Fibroblast of lung (primary cell): ENCODE data around the gene ST6GALNAC4. TPM values are rescaled to one million over a fixed set of nuclear protein-coding genes. Genes with fewer than 3 reads are reported as not detected.
A peak's percentile ranks its signal among the peaks of the same experiment; 100 is the strongest.

ENCODE experiments used
- DNase-seq, 2 donors: peaks; one replicate each; pipeline versions ENCODE4 v3.0.0 to v3.0.0-alpha.2; 2010; ENCODE audit warnings: low read depth in 2 of 2
- H2AFZ ChIP-seq: 2 replicates; pipeline ENCODE4 v1.5.1; 2012; ENCODE audit warnings: low read length, control low read depth, inconsistent platforms
- H3K27ac ChIP-seq: 2 replicates; pipeline ENCODE4 v1.5.1; 2011; ENCODE audit warnings: low read length, control low read depth; ENCODE audit not compliant: insufficient read depth
- H3K27me3 ChIP-seq: 2 replicates; pipeline ENCODE4 v1.5.1; 2011; ENCODE audit warnings: mild to moderate bottlenecking, low read length; ENCODE audit not compliant: control insufficient read depth, insufficient read depth
- H3K36me3 ChIP-seq: 2 replicates; pipeline ENCODE4 v1.5.1; 2011; ENCODE audit warnings: low read length; ENCODE audit not compliant: control insufficient read depth, insufficient read depth
- H3K4me1 ChIP-seq: 2 replicates; pipeline ENCODE4 v1.5.1; 2011; ENCODE audit warnings: low read length; ENCODE audit not compliant: control insufficient read depth, insufficient read depth; ENCODE audit errors: extremely low read depth
- H3K4me2 ChIP-seq: 2 replicates; pipeline ENCODE4 v1.5.1; 2011; ENCODE audit warnings: low read length, control low read depth; ENCODE audit not compliant: insufficient read depth; ENCODE audit errors: extremely low read depth
- H3K4me3 ChIP-seq, 4 experiments: fragments of 200-600 bp in 1 of 4; sonication (generic) in 1 of 4; replicated peaks in 1 of 4; 2 replicates each; pipeline ENCODE4 v1.5.1; 2011 to 2016; ENCODE audit warnings: low read length in 4 of 4, low read depth in 3 of 4, mild to moderate bottlenecking in 3 of 4, control low read depth in 2 of 4, inconsistent platforms in 1 of 4, mixed read lengths in 1 of 4; ENCODE audit not compliant: insufficient read depth in 1 of 4; ENCODE audit errors: control extremely low read depth in 1 of 4
- H3K79me2 ChIP-seq: 2 replicates; pipeline ENCODE4 v1.5.1; 2012; ENCODE audit warnings: mild to moderate bottlenecking, low read length, inconsistent platforms; ENCODE audit not compliant: control insufficient read depth, insufficient read depth
- H3K9ac ChIP-seq: 2 replicates; pipeline ENCODE4 v1.5.1; 2011; ENCODE audit warnings: mild to moderate bottlenecking, low read length, control low read depth; ENCODE audit not compliant: insufficient read depth
- H3K9me3 ChIP-seq: 2 replicates; pipeline ENCODE4 v1.5.1; 2012; ENCODE audit warnings: low read depth, low read length; ENCODE audit not compliant: control insufficient read depth, insufficient read depth
- H4K20me1 ChIP-seq: 2 replicates; pipeline ENCODE4 v1.5.1; 2011; ENCODE audit warnings: low read length; ENCODE audit not compliant: control insufficient read depth, insufficient read depth; ENCODE audit errors: extremely low read depth
- EZH2 ChIP-seq: IDR thresholded peaks from 2 replicates; pipeline ENCODE4 v1.5.1; 2012; ENCODE audit warnings: low read length, control low read depth, mild to moderate bottlenecking; ENCODE audit errors: missing control alignments
- polyA minus RNA-seq: library from RNA; depleted of rRNA, polyadenylated mRNA; stranded (reverse); fragments of >200 nt; gene quantifications from 2 replicates; pipeline ENCODE4 v1.2.3, GENCODE V29; 2011; ENCODE audit warnings: low replicate concordance
- polyA plus RNA-seq, 2 donors: library from polyadenylated mRNA; depleted of rRNA in 1 of 2; stranded (reverse) in 1 of 2; unstranded in 1 of 2; fragments of >200 nt; gene quantifications; 2 replicates each; pipeline ENCODE4 v1.2.1, GENCODE V29; 2011 to 2012; ENCODE audit warnings: missing spikeins in 1 of 2
- total RNA-seq: library from RNA; depleted of rRNA; stranded (reverse); fragments of >200 nt; gene quantifications from 2 replicates; pipeline ENCODE4 v1.2.1, GENCODE V29; 2014
- TF ChIP-seq, protein P1 (sequence below), 2 donors: IDR thresholded peaks in 1 of 2; conservative IDR thresholded peaks in 1 of 2; 1 replicate in 1 of 2; 2 replicates in 1 of 2; pipeline ENCODE4 v1.5.1; 2011 to 2012; ENCODE audit warnings: low read length in 2 of 2, control low read depth in 1 of 2, inconsistent platforms in 1 of 2, low read depth in 1 of 2, mild to moderate bottlenecking in 1 of 2

The ST6GALNAC4 gene
- total RNA-seq = 28.1 and 32.6 TPM in 2 replicates
- polyA plus RNA-seq = 16.4 and 18.4 TPM in 2 replicates
- polyA plus RNA-seq (2012) = 24.3 and 33.4 TPM in 2 replicates
- polyA minus RNA-seq = 33.5 and 37.8 TPM in 2 replicates

DNA sequence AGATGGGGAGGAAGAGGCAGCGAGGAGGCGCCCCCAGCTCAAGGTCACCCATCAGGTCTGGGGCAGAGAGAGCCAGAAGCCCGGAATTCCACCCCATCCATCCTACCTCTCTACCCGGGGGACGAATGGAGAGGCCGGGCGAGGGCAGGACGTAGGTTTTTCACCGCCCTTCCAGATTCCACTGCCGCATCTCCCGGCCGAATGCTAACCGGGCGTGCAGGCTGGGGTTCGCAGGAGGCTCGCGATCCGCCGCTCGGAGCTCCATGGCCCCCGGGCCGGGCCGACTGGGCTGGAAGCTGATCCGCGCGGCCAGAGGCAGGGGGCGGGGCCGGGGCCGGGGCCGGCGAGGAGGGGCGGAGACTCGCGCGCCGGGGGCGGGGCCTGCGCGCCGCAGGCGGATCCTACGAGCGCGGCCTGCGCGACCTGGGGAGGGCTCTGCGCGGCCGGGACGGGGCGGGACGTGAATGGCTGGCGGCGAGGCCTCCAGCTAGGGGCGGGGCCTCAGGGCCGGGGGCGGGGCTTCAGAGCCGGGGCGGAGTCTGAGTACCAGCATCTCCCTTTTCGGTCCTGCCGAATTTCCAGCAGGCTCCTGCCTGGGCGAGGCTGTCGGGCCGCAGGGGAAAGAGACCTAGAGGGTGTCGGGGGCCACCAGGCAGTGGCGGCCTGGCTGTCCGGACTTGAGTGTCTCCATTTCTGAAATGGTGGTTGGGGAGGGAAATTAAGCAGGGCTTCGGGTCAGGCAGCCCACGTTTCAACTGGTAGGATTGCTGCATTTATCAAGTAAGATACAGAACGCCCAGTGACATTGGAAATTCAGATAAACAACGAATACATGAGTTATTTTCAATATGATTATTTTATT, at the start of gene ST6GALNAC4:
ST6GALNAC4 (minus strand) TSS at position 322 of the 862 bp plus-strand sequence. CDS start 622 bp downstream, outside the sequence.
- peak within 1 kb of the TSS; percentile 71 for H2AFZ ChIP-seq

GRCh38 chr9:127965953-127966352, 49.1 kb upstream of the ST6GALNAC4 start:
- Histone ChIP-seq H3K27ac (peak overlapping the region; percentile 84), H4K20me1 (no peaks in the 10 kb centered on the region), H3K4me2 (peak overlapping the region; percentile 34), H3K79me2 (peaks cover 27% of the 10 kb centered on the region), H3K4me1 (peaks cover 46% of the 10 kb centered on the region), H3K27me3 (no peaks in the 10 kb centered on the region), H3K9ac (peak overlapping the region; percentile 16), H2AFZ (no peak overlapping the region), H3K4me3 (no peak overlapping the region), H3K9me3 (no peaks in the 10 kb centered on the region), H3K36me3 (peaks cover 1% of the 10 kb centered on the region)
- TF ChIP-seq, protein P1, sequence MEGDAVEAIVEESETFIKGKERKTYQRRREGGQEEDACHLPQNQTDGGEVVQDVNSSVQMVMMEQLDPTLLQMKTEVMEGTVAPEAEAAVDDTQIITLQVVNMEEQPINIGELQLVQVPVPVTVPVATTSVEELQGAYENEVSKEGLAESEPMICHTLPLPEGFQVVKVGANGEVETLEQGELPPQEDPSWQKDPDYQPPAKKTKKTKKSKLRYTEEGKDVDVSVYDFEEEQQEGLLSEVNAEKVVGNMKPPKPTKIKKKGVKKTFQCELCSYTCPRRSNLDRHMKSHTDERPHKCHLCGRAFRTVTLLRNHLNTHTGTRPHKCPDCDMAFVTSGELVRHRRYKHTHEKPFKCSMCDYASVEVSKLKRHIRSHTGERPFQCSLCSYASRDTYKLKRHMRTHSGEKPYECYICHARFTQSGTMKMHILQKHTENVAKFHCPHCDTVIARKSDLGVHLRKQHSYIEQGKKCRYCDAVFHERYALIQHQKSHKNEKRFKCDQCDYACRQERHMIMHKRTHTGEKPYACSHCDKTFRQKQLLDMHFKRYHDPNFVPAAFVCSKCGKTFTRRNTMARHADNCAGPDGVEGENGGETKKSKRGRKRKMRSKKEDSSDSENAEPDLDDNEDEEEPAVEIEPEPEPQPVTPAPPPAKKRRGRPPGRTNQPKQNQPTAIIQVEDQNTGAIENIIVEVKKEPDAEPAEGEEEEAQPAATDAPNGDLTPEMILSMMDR (conservative IDR thresholded peaks at IDR 0.05 in 1 of 2, IDR thresholded peaks at IDR 0.05 in 1 of 2; ENCODE audit: low read depth in 1 of 2, low read length in 2 of 2) = no peak
- no peak for TF ChIP-seq EZH2
- DNase-seq = no peak

More for the DNA sequence above, at the start of gene ST6GALNAC4:
- H3K79me2 ChIP-seq = peaks cover 5% of the 10 kb centered on the region
- peak within 1 kb of the TSS; percentile 71 for H3K9ac ChIP-seq
- H3K9me3 ChIP-seq = no peaks in the 10 kb centered on the region
- DNase-seq = peak; percentile 84 to 91
- TF ChIP-seq EZH2 = no peak
- TF ChIP-seq, protein P1 (conservative IDR thresholded peaks at IDR 0.05 in 1 of 2, IDR thresholded peaks at IDR 0.05 in 1 of 2; ENCODE audit: low read depth in 1 of 2, low read length in 2 of 2) = no peak
- peak within 1 kb of the TSS; percentile 82 for H3K4me2 ChIP-seq
- H4K20me1 ChIP-seq = no peaks in the 10 kb centered on the region
- H3K36me3 ChIP-seq = peaks cover 10% of the 10 kb centered on the region
- H3K4me1 ChIP-seq = peaks cover 32% of the 10 kb centered on the region
- H3K27ac ChIP-seq = peak within 1 kb of the TSS; percentile 82
- peak within 1 kb of the TSS; percentile 51 to 82 (median 68) for H3K4me3 ChIP-seq
- H3K27me3 ChIP-seq = no peaks in the 10 kb centered on the region

- Histone ChIP-seq H2AFZ (no peak overlapping the region), H3K27ac (no peak overlapping the region), H3K9ac (no peak overlapping the region), H3K36me3 (peaks cover 1% of the 10 kb centered on the region), H3K4me2 (no peak overlapping the region), H3K4me3 (no peak overlapping the region), H3K9me3 (no peaks in the 10 kb centered on the region), H4K20me1 (no peaks in the 10 kb centered on the region), H3K4me1 (peaks cover 35% of the 10 kb centered on the region), H3K27me3 (no peaks in the 10 kb centered on the region), H3K79me2 (peaks cover 26% of the 10 kb centered on the region)
- no peak for TF ChIP-seq EZH2
- TF ChIP-seq, protein P1 (conservative IDR thresholded peaks at IDR 0.05 in 1 of 2, IDR thresholded peaks at IDR 0.05 in 1 of 2; ENCODE audit: low read depth in 1 of 2, low read length in 2 of 2) = no peak
- DNase-seq = no peak
Measured at GRCh38 chr9:127963359-127964064, 46.7 kb upstream of the ST6GALNAC4 start.
